Chondrocyte (in vitro differentiated cells): Measurements from ENCODE around the gene RNF26. TPM values are rescaled to one million over a fixed set of nuclear protein-coding genes. Genes with fewer than 3 reads are reported as not detected.

Experiments
- DNase-seq: peaks from one replicate; pipeline ENCODE4 v3.0.0; 2021; ENCODE audit warnings: mixed read lengths, low spot score
- H3K27ac Mint-ChIP-seq: one replicate; pipeline ENCODE4 v1.8.0; 2021; ENCODE audit warnings: mild to moderate bottlenecking, moderate library complexity, mixed read lengths; ENCODE audit not compliant: unreplicated experiment
- H3K27me3 Mint-ChIP-seq: 2 replicates; pipeline ENCODE4 v1.8.0; 2021; ENCODE audit warnings: low read depth, mixed read lengths
- H3K36me3 Mint-ChIP-seq: 2 replicates; pipeline ENCODE4 v1.8.0; 2021; ENCODE audit warnings: low read depth, mixed read lengths
- H3K4me1 Mint-ChIP-seq: 2 replicates; pipeline ENCODE4 v1.8.0; 2021; ENCODE audit warnings: low read depth, mild to moderate bottlenecking, mixed read lengths
- H3K4me3 Mint-ChIP-seq: one replicate; pipeline ENCODE4 v1.8.0; 2021; ENCODE audit warnings: mild to moderate bottlenecking, moderate library complexity, mixed read lengths; ENCODE audit not compliant: unreplicated experiment
- H3K9me3 Mint-ChIP-seq: 2 replicates; pipeline ENCODE4 v1.8.0; 2021; ENCODE audit warnings: low read depth, mixed read lengths
- total RNA-seq: library from RNA; stranded (reverse); gene quantifications from 3 replicates; pipeline ENCODE4 v1.2.1, GENCODE V29; 2021
- TF ChIP-seq, protein P1 (sequence below): fragments of 200-600 bp; sonication (generic); IDR thresholded peaks from 2 replicates; pipeline ENCODE4 v1.5.0; 2021; ENCODE audit warnings: antibody characterized with exemption, mild to moderate bottlenecking, moderate library complexity

Gene RNF26
- total RNA-seq, 1 donor from 2014 or later = 22.8 TPM

DNA sequence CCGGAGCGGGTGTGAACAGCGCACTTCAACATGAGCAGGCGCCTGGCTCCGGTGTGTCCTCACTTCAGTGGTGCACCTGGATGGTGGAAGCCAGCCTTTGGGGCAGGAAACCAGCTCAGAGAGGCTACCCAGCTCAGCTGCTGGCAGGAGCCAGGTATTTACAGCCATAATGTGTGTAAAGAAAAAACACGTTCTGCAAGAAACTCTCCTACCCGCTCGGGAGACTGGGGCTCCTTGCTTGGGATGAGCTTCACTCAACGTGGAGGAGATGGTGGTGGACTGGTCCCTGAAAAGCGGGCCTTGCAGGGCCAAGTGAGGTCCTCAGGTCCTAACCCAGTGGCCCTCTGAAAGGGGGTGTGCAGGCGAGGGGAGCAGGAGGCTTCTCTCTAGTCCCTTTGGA, 24.9 kb upstream of the RNF26 start:
- Mint-ChIP-seq H3K36me3 (peaks cover 27% of the 10 kb centered on the region), H3K4me1 (peaks cover 30% of the 10 kb centered on the region), H3K9me3 (no peaks in the 10 kb centered on the region), H3K27ac (no peak overlapping the region), H3K4me3 (no peak overlapping the region), H3K27me3 (no peaks in the 10 kb centered on the region)
- no peak for DNase-seq
- TF ChIP-seq, protein P1, sequence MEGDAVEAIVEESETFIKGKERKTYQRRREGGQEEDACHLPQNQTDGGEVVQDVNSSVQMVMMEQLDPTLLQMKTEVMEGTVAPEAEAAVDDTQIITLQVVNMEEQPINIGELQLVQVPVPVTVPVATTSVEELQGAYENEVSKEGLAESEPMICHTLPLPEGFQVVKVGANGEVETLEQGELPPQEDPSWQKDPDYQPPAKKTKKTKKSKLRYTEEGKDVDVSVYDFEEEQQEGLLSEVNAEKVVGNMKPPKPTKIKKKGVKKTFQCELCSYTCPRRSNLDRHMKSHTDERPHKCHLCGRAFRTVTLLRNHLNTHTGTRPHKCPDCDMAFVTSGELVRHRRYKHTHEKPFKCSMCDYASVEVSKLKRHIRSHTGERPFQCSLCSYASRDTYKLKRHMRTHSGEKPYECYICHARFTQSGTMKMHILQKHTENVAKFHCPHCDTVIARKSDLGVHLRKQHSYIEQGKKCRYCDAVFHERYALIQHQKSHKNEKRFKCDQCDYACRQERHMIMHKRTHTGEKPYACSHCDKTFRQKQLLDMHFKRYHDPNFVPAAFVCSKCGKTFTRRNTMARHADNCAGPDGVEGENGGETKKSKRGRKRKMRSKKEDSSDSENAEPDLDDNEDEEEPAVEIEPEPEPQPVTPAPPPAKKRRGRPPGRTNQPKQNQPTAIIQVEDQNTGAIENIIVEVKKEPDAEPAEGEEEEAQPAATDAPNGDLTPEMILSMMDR = no peak

DNA sequence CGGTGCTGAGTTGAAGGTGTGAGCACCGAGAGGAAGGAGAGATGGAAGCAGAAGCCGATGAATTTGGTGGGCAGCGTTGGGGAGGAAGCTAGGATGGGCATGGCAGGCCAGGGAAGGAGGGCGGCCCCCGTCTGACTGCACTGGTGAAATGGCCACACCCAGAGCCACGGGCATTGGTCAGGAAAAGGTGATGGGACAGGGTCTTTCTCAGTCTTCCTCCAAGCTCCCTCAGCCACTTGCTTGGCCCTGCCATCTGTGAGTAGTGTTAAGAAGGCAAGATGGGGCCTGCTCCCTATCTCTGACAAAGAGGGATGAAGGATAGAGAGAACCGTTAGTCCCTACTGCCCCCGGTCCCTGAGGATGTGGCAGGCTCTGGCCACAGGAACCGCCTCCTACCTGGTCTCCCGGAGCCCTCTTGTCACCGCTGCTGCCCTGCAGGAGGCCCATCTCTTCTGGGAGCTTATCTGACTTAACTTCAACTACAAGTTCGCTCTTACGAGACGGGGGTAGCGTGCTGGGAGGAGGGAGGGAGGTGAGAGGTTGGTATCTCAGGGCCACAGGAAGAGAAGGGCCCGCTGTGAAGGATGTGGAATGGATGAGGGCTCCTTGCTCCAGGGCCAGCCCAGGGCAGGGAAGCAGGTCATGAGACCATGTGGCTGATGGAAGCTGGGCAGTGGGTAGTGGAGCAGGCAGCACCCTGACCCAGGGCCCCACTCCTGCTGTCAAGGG, 24.2 kb upstream of the RNF26 start:
- Mint-ChIP-seq H3K4me3 (no peak overlapping the region), H3K36me3 (peaks cover 29% of the 10 kb centered on the region), H3K27ac (peak overlapping the region; percentile 63), H3K27me3 (no peaks in the 10 kb centered on the region), H3K4me1 (peaks cover 37% of the 10 kb centered on the region), H3K9me3 (no peaks in the 10 kb centered on the region)
- TF ChIP-seq, protein P1 = no peak
- no peak for DNase-seq

- Mint-ChIP-seq H3K4me1 (peaks cover 41% of the 10 kb centered on the region), H3K27me3 (no peaks in the 10 kb centered on the region), H3K36me3 (peaks cover 29% of the 10 kb centered on the region), H3K9me3 (no peaks in the 10 kb centered on the region), H3K4me3 (no peak overlapping the region), H3K27ac (peak overlapping the region; percentile 51)
- no peak for DNase-seq
- TF ChIP-seq, protein P1 = no peak
Observed at GRCh38 chr11:119310682-119311052, 23.7 kb upstream of the RNF26 start.

DNA sequence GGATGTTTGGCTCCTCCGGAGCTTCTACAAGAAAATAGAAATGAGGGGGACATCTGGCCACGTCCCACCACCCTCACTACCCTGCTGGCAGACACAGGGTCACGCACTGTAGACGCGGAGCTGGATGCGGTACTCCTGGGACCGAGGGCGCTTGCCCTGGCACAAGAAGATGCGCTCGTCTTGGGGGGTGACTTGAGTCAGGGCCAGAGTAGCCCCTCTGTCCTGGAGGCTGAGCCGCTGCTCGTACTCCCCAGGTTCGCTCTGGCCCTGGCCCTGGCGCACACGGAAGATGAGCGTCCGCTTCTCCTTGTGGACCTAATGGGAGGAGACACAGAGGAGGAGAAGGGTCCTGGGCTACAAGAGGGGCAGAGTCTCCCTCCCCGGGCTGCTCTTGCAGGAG, 19.6 kb upstream of the RNF26 start:
- H3K4me3 Mint-ChIP-seq = peak overlapping the region; percentile 80
- no peak for DNase-seq
- TF ChIP-seq, protein P1 = no peak
- H3K27ac Mint-ChIP-seq = peak overlapping the region; percentile 83
- H3K4me1 Mint-ChIP-seq = peaks cover 44% of the 10 kb centered on the region
- H3K36me3 Mint-ChIP-seq = peaks cover 19% of the 10 kb centered on the region
- no peaks in the 10 kb centered on the region for H3K9me3 Mint-ChIP-seq
- no peaks in the 10 kb centered on the region for H3K27me3 Mint-ChIP-seq

DNA sequence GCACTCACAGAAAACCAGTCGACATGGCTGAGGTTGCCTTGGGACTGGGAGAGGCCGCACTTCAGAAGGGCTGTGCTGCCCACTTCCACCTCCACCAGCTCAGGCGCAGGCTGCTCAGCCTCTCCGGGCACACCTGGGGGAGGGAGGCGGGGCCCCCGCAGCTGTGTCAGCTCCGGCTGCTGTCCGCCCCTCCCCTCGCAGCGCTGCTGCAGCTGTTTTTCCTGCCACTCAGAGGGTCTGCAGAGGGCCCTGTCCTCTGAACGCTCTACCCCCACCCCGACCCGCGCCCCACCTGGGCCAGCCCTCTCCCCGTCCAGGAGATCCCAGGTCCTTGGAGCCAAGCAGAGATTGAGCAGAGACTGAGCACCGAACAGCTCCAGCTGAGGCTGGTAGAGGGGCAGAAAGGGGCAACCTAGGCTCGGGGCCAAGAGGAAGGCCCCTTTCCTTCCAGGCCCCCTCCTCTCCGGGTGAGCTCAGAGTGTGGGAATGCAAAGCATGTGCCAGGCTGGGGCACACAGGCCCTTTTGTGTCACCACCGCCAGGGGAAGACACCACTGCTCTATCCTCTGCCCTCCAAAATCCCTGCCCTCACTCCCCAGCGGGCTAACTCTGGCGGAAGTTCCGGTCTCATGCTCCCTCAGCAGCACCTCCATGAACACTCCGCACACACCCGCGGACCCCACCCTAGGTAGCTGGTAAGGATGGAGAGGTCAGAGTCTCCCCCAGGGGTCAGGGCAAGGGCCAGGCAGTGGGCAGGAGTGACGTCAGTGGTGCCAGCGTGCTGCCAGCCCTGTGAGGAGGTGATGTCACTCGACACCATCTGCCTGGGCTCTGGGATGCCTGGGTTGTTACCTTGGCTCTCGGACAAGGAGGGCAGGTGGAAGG, 19.0 kb upstream of the RNF26 start:
- TF ChIP-seq, protein P1 = peak; percentile 62
- Mint-ChIP-seq H3K9me3 (no peaks in the 10 kb centered on the region), H3K27me3 (no peaks in the 10 kb centered on the region), H3K4me1 (peaks cover 48% of the 10 kb centered on the region), H3K4me3 (peak overlapping the region; percentile 80), H3K36me3 (peaks cover 16% of the 10 kb centered on the region), H3K27ac (peak overlapping the region; percentile 83)
- no peak for DNase-seq
